ENCODE measurements around the gene NRG4.

NRG4 gene

GRCh38 chr15:76003364-76003763, 8.9 kb downstream of the NRG4 start:
- Histone ChIP-seq H3K27ac (ENCODE audit: low read depth, low read length) (no peak overlapping the region), H3K4me1 (ENCODE audit: control insufficient read depth, low read length) (no peaks in the 10 kb centered on the region), H3K4me3 (ENCODE audit: low read length) (no peak overlapping the region), H3K27me3 (ENCODE audit: control insufficient read depth, low read length) (peaks cover 18% of the 10 kb centered on the region), H3K9me3 (ENCODE audit: control insufficient read depth, insufficient read depth, low read length) (no peaks in the 10 kb centered on the region), H3K9me2 (replicated peaks; ENCODE audit: control insufficient read depth, low read length) (no peaks in the 10 kb centered on the region), H3K36me3 (ENCODE audit: control insufficient read depth, low read length) (no peaks in the 10 kb centered on the region), H4K20me1 (ENCODE audit: control insufficient read depth, insufficient read depth, low read depth, low read length) (no peaks in the 10 kb centered on the region), H3K4me2 (ENCODE audit: low read length) (no peak overlapping the region), H3F3A (ENCODE audit: control insufficient read depth, insufficient read depth) (no peaks in the 10 kb centered on the region), H3K79me2 (ENCODE audit: control insufficient read depth, low read length) (no peaks in the 10 kb centered on the region)
- TF ChIP-seq EZH2phosphoT487 (IDR thresholded peaks at IDR 0.05; ENCODE audit: borderline replicate concordance, low read length): no peak
- TF ChIP-seq, protein P1, sequence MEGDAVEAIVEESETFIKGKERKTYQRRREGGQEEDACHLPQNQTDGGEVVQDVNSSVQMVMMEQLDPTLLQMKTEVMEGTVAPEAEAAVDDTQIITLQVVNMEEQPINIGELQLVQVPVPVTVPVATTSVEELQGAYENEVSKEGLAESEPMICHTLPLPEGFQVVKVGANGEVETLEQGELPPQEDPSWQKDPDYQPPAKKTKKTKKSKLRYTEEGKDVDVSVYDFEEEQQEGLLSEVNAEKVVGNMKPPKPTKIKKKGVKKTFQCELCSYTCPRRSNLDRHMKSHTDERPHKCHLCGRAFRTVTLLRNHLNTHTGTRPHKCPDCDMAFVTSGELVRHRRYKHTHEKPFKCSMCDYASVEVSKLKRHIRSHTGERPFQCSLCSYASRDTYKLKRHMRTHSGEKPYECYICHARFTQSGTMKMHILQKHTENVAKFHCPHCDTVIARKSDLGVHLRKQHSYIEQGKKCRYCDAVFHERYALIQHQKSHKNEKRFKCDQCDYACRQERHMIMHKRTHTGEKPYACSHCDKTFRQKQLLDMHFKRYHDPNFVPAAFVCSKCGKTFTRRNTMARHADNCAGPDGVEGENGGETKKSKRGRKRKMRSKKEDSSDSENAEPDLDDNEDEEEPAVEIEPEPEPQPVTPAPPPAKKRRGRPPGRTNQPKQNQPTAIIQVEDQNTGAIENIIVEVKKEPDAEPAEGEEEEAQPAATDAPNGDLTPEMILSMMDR (IDR thresholded peaks at IDR 0.05; ENCODE audit: low read depth, low read length, poor library complexity, severe bottlenecking): no peak

DNA sequence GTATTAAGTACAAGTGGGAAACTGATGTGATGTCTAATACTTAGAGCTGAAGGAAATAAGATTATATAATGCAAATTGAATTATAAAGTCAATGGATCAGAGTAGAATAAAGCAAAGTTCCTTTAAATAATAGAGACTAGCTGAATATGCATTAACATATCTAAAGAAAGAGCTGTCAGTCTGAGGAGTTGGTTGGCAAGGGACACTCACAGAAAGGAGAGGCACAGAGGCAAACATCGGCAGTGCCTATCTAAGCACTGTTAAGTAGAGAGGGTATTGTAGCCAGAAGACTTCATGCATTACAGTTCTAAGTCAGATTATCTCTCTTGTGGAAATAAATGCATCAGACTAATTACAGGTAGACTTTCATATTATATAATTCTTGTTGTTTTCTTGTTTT, 16.6 kb downstream of the NRG4 start:
- no peak overlapping the region for H3K4me2 ChIP-seq (ENCODE audit: low read length)
- H3K9me2 ChIP-seq (replicated peaks; ENCODE audit: control insufficient read depth, low read length): no peaks in the 10 kb centered on the region
- H3K36me3 ChIP-seq (ENCODE audit: control insufficient read depth, low read length): no peaks in the 10 kb centered on the region
- H3K27ac ChIP-seq (ENCODE audit: low read depth, low read length): no peak overlapping the region
- TF ChIP-seq EZH2phosphoT487 (IDR thresholded peaks at IDR 0.05; ENCODE audit: borderline replicate concordance, low read length): no peak
- TF ChIP-seq, protein P1 (IDR thresholded peaks at IDR 0.05; ENCODE audit: low read depth, low read length, poor library complexity, severe bottlenecking): no peak
- H3K4me1 ChIP-seq (ENCODE audit: control insufficient read depth, low read length): no peaks in the 10 kb centered on the region
- H3F3A ChIP-seq (ENCODE audit: control insufficient read depth, insufficient read depth): no peaks in the 10 kb centered on the region
- no peaks in the 10 kb centered on the region for H3K79me2 ChIP-seq (ENCODE audit: control insufficient read depth, low read length)
- no peak overlapping the region for H3K4me3 ChIP-seq (ENCODE audit: low read length)
- H3K9me3 ChIP-seq (ENCODE audit: control insufficient read depth, insufficient read depth, low read length): no peaks in the 10 kb centered on the region
- H4K20me1 ChIP-seq (ENCODE audit: control insufficient read depth, insufficient read depth, low read depth, low read length): no peaks in the 10 kb centered on the region
- H3K27me3 ChIP-seq (ENCODE audit: control insufficient read depth, low read length): peaks cover 7% of the 10 kb centered on the region

GRCh38 chr15:75994220-75994619, 18.0 kb downstream of the NRG4 start:
- TF ChIP-seq, protein P1 (IDR thresholded peaks at IDR 0.05; ENCODE audit: low read depth, low read length, poor library complexity, severe bottlenecking): no peak
- TF ChIP-seq EZH2phosphoT487 (IDR thresholded peaks at IDR 0.05; ENCODE audit: borderline replicate concordance, low read length): no peak
- Histone ChIP-seq H3K4me3 (ENCODE audit: low read length) (no peak overlapping the region), H3K79me2 (ENCODE audit: control insufficient read depth, low read length) (no peaks in the 10 kb centered on the region), H3K9me3 (ENCODE audit: control insufficient read depth, insufficient read depth, low read length) (no peaks in the 10 kb centered on the region), H3K4me1 (ENCODE audit: control insufficient read depth, low read length) (no peaks in the 10 kb centered on the region), H3K4me2 (ENCODE audit: low read length) (no peak overlapping the region), H3K9me2 (replicated peaks; ENCODE audit: control insufficient read depth, low read length) (no peaks in the 10 kb centered on the region), H3K36me3 (ENCODE audit: control insufficient read depth, low read length) (no peaks in the 10 kb centered on the region), H3K27ac (ENCODE audit: low read depth, low read length) (no peak overlapping the region), H4K20me1 (ENCODE audit: control insufficient read depth, insufficient read depth, low read depth, low read length) (no peaks in the 10 kb centered on the region), H3K27me3 (ENCODE audit: control insufficient read depth, low read length) (peaks cover 8% of the 10 kb centered on the region), H3F3A (ENCODE audit: control insufficient read depth, insufficient read depth) (no peaks in the 10 kb centered on the region)

DNA sequence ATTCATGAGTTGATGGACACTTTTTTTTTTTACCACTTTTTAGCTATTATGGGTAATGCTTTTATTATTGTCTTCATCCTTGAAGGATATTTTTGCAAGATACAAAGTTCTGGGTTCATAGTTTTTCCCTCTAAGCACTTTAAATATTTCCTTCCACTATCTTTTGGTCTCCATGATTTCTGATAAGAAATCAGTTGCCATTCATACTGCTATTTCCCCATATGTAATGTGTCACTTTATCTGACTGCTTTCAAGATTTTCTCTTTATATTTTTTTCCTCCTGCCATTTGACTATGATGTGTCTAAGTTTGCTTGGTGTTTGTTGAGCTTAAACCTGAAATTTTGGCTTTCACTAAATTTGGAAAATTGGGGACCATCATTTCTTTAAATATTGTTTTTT, 19.3 kb downstream of the NRG4 start:
- Histone ChIP-seq H3K27ac (ENCODE audit: low read depth, low read length) (no peak overlapping the region), H3K79me2 (ENCODE audit: control insufficient read depth, low read length) (no peaks in the 10 kb centered on the region), H3K4me3 (ENCODE audit: low read length) (no peak overlapping the region), H3K4me2 (ENCODE audit: low read length) (no peak overlapping the region), H3K9me3 (ENCODE audit: control insufficient read depth, insufficient read depth, low read length) (no peaks in the 10 kb centered on the region), H3K36me3 (ENCODE audit: control insufficient read depth, low read length) (no peaks in the 10 kb centered on the region), H3K27me3 (ENCODE audit: control insufficient read depth, low read length) (peaks cover 8% of the 10 kb centered on the region), H3F3A (ENCODE audit: control insufficient read depth, insufficient read depth) (no peaks in the 10 kb centered on the region), H3K9me2 (replicated peaks; ENCODE audit: control insufficient read depth, low read length) (no peaks in the 10 kb centered on the region), H3K4me1 (ENCODE audit: control insufficient read depth, low read length) (no peaks in the 10 kb centered on the region), H4K20me1 (ENCODE audit: control insufficient read depth, insufficient read depth, low read depth, low read length) (no peaks in the 10 kb centered on the region)
- TF ChIP-seq, protein P1 (IDR thresholded peaks at IDR 0.05; ENCODE audit: low read depth, low read length, poor library complexity, severe bottlenecking): no peak
- TF ChIP-seq EZH2phosphoT487 (IDR thresholded peaks at IDR 0.05; ENCODE audit: borderline replicate concordance, low read length): no peak
